HG03060 (cell line): ENCODE data around the gene IKZF3.
"Not testable (repeated sequence)": the region's sequence is repeated elsewhere in the genome, so short reads cannot be mapped to it uniquely, and the experiment has no call there.

Experiments
- ATAC-seq: cut with Tn5 transposase; IDR thresholded peaks from one replicate; pipeline ENCODE4 v1.9.1; 2021; ENCODE audit warnings: low read depth, moderate number of reproducible peaks; ENCODE audit not compliant: unreplicated experiment

Gene IKZF3

GRCh38 chr17:39761861-39762496, 102.1 kb downstream of the IKZF3 start:
- no peak for ATAC-seq

GRCh38 chr17:39759204-39759603, 104.9 kb downstream of the IKZF3 start:
- no peak for ATAC-seq

GRCh38 chr17:39757931-39758873, 105.9 kb downstream of the IKZF3 start:
- no peak for ATAC-seq

- ATAC-seq = no peak
Measured at GRCh38 chr17:39757176-39757662, 106.9 kb downstream of the IKZF3 start.

- ATAC-seq = no peak
Measured at GRCh38 chr17:39756380-39757079, 107.6 kb downstream of the IKZF3 start.

GRCh38 chr17:39755554-39756379, 108.3 kb downstream of the IKZF3 start:
- ATAC-seq = no peak

GRCh38 chr17:39754958-39755553, 109.1 kb downstream of the IKZF3 start:
- no peak for ATAC-seq

GRCh38 chr17:39754161-39754957, 109.8 kb downstream of the IKZF3 start:
- ATAC-seq = peak; percentile 44

- ATAC-seq = peak; percentile 9
Measured at GRCh38 chr17:39753514-39754160, 110.5 kb downstream of the IKZF3 start.

- no peak for ATAC-seq
Measured at GRCh38 chr17:39752241-39752881, 111.8 kb downstream of the IKZF3 start.

- no peak for ATAC-seq
Measured at GRCh38 chr17:39751637-39752036, 112.5 kb downstream of the IKZF3 start.

- ATAC-seq = no peak
Measured at GRCh38 chr17:39751016-39751543, 113.0 kb downstream of the IKZF3 start.

GRCh38 chr17:39750131-39751015, 113.7 kb downstream of the IKZF3 start:
- no peak for ATAC-seq

- ATAC-seq = not testable (repeated sequence)
Measured at GRCh38 chr17:39748444-39749034, 115.6 kb downstream of the IKZF3 start.

GRCh38 chr17:39747745-39748144, 116.4 kb downstream of the IKZF3 start:
- no peak for ATAC-seq

GRCh38 chr17:39746145-39746461, 118.0 kb downstream of the IKZF3 start:
- ATAC-seq = no peak
